Measurements from ENCODE around the gene TBC1D10A. TPM values are rescaled to one million over a fixed set of nuclear protein-coding genes. Genes with fewer than 3 reads are reported as not detected.

The TBC1D10A gene
- total RNA-seq, 1 donor from 2014 or later: 10.6 TPM

DNA sequence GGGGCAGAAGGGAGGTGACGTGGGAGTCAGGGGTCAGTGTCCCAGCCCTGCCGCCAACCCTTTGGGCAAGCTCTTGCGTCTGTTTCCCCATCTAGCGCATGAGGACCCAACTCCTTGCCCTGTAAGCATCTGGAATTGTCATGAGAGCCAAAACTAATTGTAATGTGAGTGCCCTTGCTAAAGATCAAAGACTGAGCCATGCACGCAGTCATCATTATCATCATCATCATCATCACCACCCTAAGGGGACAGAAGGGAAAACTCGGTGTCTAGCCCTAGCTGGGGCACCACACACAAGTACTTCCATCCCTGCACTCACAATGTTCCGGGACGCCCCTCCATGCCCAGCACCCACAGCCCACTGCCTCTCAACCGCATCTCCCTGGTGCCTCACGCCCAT is 82.7 kb downstream of the TBC1D10A start:
- no peak for DNase-seq (ENCODE audit: low spot score, unreplicated experiment)
- H3K27ac Mint-ChIP-seq: no peak overlapping the region
- H3K4me3 Mint-ChIP-seq (ENCODE audit: low read depth): no peak overlapping the region
- no peak for TF ChIP-seq CTCF (IDR thresholded peaks at IDR 0.05; ENCODE audit: unreplicated experiment)
- peaks cover 23% of the 10 kb centered on the region for H3K27me3 Mint-ChIP-seq
- no peaks in the 10 kb centered on the region for H3K36me3 Mint-ChIP-seq (ENCODE audit: insufficient read depth)
- peaks cover 16% of the 10 kb centered on the region for H3K4me1 Mint-ChIP-seq (ENCODE audit: low read depth)
- H3K9me3 Mint-ChIP-seq (ENCODE audit: low read depth): no peaks in the 10 kb centered on the region

DNA sequence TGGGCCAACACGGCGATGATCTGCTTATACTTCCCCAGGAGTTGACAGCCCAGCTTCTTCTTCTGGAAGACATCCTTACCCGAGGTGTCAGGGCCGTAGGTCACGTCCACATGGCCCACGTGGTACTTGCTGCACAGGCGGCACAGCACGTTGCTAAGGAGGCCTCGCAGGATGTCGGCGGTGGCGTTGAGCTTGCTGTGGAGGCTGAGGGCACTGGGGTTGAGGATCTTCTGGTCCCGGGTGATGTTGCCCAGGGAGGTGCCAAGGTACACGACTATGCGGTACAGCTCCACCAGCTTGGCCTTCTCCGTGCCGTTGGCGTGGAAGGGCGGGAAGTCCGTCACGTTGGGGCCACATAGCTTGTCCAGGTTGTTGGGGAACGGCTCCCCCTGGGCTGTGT is 83.1 kb downstream of the TBC1D10A start:
- Mint-ChIP-seq H3K4me3 (ENCODE audit: low read depth) (no peak overlapping the region), H3K9me3 (ENCODE audit: low read depth) (no peaks in the 10 kb centered on the region), H3K36me3 (ENCODE audit: insufficient read depth) (no peaks in the 10 kb centered on the region), H3K27ac (no peak overlapping the region), H3K4me1 (ENCODE audit: low read depth) (peaks cover 18% of the 10 kb centered on the region), H3K27me3 (peaks cover 23% of the 10 kb centered on the region)
- TF ChIP-seq CTCF (IDR thresholded peaks at IDR 0.05; ENCODE audit: unreplicated experiment): no peak
- DNase-seq (ENCODE audit: low spot score, unreplicated experiment): no peak

Other genes starting within 250 kb of the TBC1D10A start
- gene HORMAD2, start 246.5 kb downstream of the TBC1D10A start, total RNA-seq: not detected in 2 replicates
- 2.3 and 3.6 TPM in 2 replicates for gene LIF, start 80.2 kb downstream of the TBC1D10A start, total RNA-seq
- gene OSM, start 60.1 kb downstream of the TBC1D10A start, total RNA-seq: not detected in 2 replicates
- gene CASTOR1, start 37.4 kb downstream of the TBC1D10A start, total RNA-seq: 7.2 and 9.3 TPM in 2 replicates
- 155 and 165 TPM in 2 replicates for gene SF3A1, start 30.0 kb upstream of the TBC1D10A start, total RNA-seq
- gene CCDC157, start 30.1 kb upstream of the TBC1D10A start, total RNA-seq: 11.1 and 13.5 TPM in 2 replicates
- 32.5 and 35.8 TPM in 2 replicates for gene RNF215, start 60.5 kb upstream of the TBC1D10A start, total RNA-seq
- 13.2 and 13.7 TPM in 2 replicates for gene SEC14L2, start 70.1 kb upstream of the TBC1D10A start, total RNA-seq
- gene MTFP1, start 98.8 kb upstream of the TBC1D10A start, total RNA-seq: 12.6 and 16.6 TPM in 2 replicates
- not detected in 2 replicates for gene SEC14L3, start 145.1 kb upstream of the TBC1D10A start, total RNA-seq
- gene SEC14L4, start 178.8 kb upstream of the TBC1D10A start, total RNA-seq: 0.31 and 0.46 TPM in 2 replicates
- gene SEC14L6, start 219.8 kb upstream of the TBC1D10A start, total RNA-seq: 3.7 and 4.8 TPM in 2 replicates
- 21.6 and 23.7 TPM in 2 replicates for gene GAL3ST1, start 247.7 kb upstream of the TBC1D10A start, total RNA-seq